Measurements from ENCODE around the gene ATAD3A.
"Not testable (repeated sequence)": the region's sequence is repeated elsewhere in the genome, so short reads cannot be mapped to it uniquely, and the experiment has no call there.

The ATAD3A gene

DNA sequence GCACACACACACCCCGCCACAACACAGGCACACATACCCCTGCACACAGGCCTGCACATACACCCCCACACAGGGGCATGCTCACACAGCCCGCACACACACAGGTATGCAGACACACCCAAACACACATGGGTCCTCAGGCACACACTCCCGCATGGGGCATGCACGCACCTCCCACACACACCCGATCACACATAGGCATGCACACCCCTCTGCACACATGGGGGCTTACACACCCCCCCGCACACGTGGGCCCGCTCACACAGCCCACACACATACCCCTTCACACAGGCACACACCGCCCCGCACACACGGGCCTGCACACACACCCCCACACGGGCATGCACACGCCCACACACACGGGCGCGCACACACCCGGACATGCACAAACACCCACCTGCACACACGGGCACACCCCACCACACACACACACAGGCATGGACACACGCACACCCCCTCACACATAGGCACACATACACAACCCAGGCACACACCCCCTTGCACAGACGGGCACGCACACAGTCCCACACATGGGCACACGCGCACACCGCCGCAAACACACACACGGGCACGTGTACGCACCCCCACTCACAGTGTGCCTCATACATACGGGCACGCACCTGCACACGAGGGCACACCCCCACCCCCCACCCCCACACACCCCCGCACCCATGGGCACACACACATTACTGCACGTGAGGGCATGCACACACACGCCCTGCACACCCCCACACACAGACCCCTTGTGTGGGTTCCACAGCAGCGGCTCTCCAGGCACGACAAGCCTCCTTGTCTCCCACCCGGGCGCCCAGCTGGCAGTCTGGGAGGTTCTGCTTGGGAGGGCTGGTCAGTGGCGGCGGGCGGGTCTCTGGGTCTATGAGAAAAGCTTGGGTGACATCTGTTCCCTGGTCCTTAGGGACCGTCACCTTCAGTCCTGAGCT lies 32.1 kb upstream of the ATAD3A start:
- H3K4me3 ChIP-seq (ENCODE audit: extremely low read depth, insufficient read depth, low read length, poor library complexity, severe bottlenecking): no peak overlapping the region
- H3K9me3 ChIP-seq (ENCODE audit: control insufficient read depth, low read length): no peaks in the 10 kb centered on the region
- 91 to 97% methylated on average over 8 to 21 of the region's 42 CpGs for WGBS, 2 experiments (ENCODE audit: insufficient coverage in 2 of 2)
- no peak overlapping the region for H3K27ac ChIP-seq (ENCODE audit: low read depth, low read length, severe bottlenecking)
- no peaks in the 10 kb centered on the region for H3K4me1 ChIP-seq (ENCODE audit: control insufficient read depth, insufficient read depth, low read length, poor library complexity, severe bottlenecking)
- peaks cover 65% of the 10 kb centered on the region for H3K36me3 ChIP-seq (ENCODE audit: control insufficient read depth, insufficient read depth, low read length)

DNA sequence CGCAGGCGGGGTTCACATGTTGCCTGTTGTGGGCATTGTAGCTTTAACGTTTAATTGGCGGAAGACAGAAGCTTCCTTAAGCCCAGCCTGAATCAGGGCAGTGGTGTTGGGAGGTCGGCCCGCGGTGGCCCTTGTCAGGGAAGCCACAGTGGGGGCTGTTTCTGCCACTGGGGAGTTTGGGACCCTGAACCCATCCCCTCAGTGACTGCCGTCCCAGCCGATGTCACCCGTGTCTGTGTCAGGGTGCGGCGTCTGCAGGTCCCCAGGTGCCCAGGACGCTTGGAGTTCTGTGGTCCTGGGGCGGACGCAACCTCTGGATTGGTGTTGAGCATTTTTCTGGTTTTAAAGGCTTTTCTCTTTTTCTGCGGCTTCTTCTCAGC lies 31.5 kb upstream of the ATAD3A start:
- H3K4me1 ChIP-seq (ENCODE audit: control insufficient read depth, insufficient read depth, low read length, poor library complexity, severe bottlenecking); H3K27ac ChIP-seq (ENCODE audit: low read depth, low read length, severe bottlenecking); H3K9me3 ChIP-seq (ENCODE audit: control insufficient read depth, low read length); H3K4me3 ChIP-seq (ENCODE audit: extremely low read depth, insufficient read depth, low read length, poor library complexity, severe bottlenecking): not testable (repeated sequence)
- H3K36me3 ChIP-seq (ENCODE audit: control insufficient read depth, insufficient read depth, low read length): peaks cover 66% of the 10 kb centered on the region
- 96 to 99% methylated on average over 7 to 15 of the region's 16 CpGs for WGBS, 2 experiments (ENCODE audit: insufficient coverage in 2 of 2)

DNA sequence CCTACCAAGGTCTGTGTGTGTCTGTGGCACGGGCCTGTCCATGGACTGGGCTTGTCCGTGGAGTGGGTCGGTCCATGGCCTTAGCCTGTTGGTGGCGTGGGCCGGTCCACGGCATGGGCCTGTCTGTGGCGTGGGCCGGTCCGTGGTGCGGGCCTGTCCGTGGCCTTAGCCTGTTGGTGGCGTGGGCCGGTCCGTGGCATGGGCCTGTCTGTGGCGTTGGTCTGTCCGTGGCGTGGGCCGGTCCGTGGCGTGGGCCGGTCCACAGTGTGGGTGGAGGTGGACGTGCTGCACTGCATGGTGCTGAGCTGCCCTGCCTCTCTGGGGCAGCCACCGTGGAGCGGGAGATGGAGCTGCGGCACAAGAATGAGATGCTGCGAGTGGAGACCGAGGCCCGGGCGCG lies 30.2 kb upstream of the ATAD3A start:
- WGBS, 2 experiments (ENCODE audit: insufficient coverage in 2 of 2): 97 to 99% methylated on average over 10 to 18 of the region's 30 CpGs
- not testable (repeated sequence) for H3K27ac ChIP-seq (ENCODE audit: low read depth, low read length, severe bottlenecking); H3K4me1 ChIP-seq (ENCODE audit: control insufficient read depth, insufficient read depth, low read length, poor library complexity, severe bottlenecking); H3K9me3 ChIP-seq (ENCODE audit: control insufficient read depth, low read length); H3K4me3 ChIP-seq (ENCODE audit: extremely low read depth, insufficient read depth, low read length, poor library complexity, severe bottlenecking)
- peaks cover 67% of the 10 kb centered on the region for H3K36me3 ChIP-seq (ENCODE audit: control insufficient read depth, insufficient read depth, low read length)

DNA sequence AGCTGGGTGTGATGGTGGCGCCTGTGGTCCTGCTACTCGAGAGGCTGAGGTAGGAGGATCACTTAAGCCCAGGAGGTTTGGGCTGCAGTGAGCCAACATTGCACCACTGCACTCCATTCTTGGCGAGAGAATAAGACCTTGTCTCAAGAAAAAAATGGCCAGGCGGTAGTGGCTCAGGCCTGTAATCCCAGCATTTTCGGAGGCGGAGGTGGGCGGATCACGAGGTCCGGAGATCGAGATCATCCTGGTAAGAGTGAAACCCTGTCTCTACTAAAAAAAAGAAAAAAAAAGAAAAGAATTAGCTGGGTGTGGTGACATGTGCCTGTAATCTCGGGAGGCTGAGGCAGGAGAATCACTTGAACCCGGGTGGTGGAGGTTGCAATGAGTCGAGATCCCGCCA lies 29.1 kb upstream of the ATAD3A start:
- Histone ChIP-seq H3K36me3 (ENCODE audit: control insufficient read depth, insufficient read depth, low read length) (peaks cover 67% of the 10 kb centered on the region), H3K27ac (ENCODE audit: low read depth, low read length, severe bottlenecking) (no peak overlapping the region), H3K4me1 (ENCODE audit: control insufficient read depth, insufficient read depth, low read length, poor library complexity, severe bottlenecking) (no peaks in the 10 kb centered on the region), H3K4me3 (ENCODE audit: extremely low read depth, insufficient read depth, low read length, poor library complexity, severe bottlenecking) (no peak overlapping the region), H3K9me3 (ENCODE audit: control insufficient read depth, low read length) (no peaks in the 10 kb centered on the region)
- 97 to 98% methylated on average over 13 to 14 of the region's 14 CpGs for WGBS, 2 experiments (ENCODE audit: insufficient coverage in 2 of 2)

DNA sequence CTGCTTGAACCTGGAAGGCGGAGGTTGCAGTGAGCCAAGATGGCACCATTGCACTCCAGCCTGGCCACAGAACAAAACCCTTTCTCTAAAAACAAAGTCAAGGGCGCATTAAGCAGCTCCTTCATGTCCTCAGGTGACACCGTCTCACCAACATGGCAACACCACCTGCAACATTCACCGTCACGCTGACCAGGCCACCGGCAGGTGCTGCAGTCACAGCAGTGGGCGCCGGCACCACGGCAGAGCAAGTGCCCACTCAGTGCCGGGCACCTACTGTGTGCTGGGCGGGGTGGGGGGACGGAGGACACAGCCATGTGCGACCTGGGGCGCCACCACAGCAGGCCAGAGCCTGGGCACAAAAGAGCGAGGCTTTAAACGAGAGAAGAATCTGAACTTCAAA lies 28.2 kb upstream of the ATAD3A start:
- H3K4me3 ChIP-seq (ENCODE audit: extremely low read depth, insufficient read depth, low read length, poor library complexity, severe bottlenecking): no peak overlapping the region
- no peaks in the 10 kb centered on the region for H3K4me1 ChIP-seq (ENCODE audit: control insufficient read depth, insufficient read depth, low read length, poor library complexity, severe bottlenecking)
- peaks cover 70% of the 10 kb centered on the region for H3K36me3 ChIP-seq (ENCODE audit: control insufficient read depth, insufficient read depth, low read length)
- H3K9me3 ChIP-seq (ENCODE audit: control insufficient read depth, low read length): no peaks in the 10 kb centered on the region
- no peak overlapping the region for H3K27ac ChIP-seq (ENCODE audit: low read depth, low read length, severe bottlenecking)
- 96 to 97% methylated on average over 15 to 16 of the region's 16 CpGs for WGBS, 2 experiments (ENCODE audit: insufficient coverage in 2 of 2)

DNA sequence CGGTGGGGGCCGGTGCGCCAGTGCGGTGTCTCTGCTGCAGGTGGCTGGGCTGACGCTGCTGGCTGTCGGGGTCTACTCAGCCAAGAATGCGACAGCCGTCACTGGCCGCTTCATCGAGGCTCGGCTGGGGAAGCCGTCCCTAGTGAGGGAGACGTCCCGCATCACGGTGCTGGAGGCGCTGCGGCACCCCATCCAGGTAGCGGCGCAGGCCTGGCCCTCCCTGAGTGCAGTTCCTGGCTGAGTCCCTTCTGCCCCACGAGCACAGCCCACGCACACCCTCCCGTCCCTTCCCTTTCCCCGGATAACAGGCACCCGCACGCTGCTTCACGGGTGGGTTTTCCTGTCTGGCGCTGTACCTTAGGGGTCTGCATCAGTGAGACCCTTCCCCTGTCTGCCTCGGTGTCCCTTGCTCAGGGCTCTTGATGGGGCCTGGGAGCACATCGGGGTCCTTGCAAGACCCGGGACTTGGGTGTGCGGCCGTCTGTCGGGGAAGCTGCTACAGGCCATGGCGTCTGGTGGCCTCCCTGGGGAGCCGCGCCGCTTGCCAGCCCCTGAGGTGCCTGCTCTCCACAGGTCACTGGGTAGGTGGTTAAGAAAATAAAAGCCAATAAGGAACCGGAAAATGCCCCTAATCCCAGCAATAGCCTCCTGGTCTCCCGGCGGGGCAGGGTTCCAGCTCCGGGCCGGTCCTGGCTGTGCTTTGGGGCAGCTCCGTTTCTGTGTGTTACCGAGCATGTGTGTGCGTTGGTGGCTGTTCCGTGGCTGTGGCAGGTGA lies 26.8 kb upstream of the ATAD3A start:
- H3K4me1 ChIP-seq (ENCODE audit: control insufficient read depth, insufficient read depth, low read length, poor library complexity, severe bottlenecking); H3K9me3 ChIP-seq (ENCODE audit: control insufficient read depth, low read length); H3K4me3 ChIP-seq (ENCODE audit: extremely low read depth, insufficient read depth, low read length, poor library complexity, severe bottlenecking); H3K27ac ChIP-seq (ENCODE audit: low read depth, low read length, severe bottlenecking): not testable (repeated sequence)
- 96 to 98% methylated on average over 23 to 31 of the region's 46 CpGs for WGBS, 2 experiments (ENCODE audit: insufficient coverage in 2 of 2)
- H3K36me3 ChIP-seq (ENCODE audit: control insufficient read depth, insufficient read depth, low read length): peaks cover 72% of the 10 kb centered on the region

DNA sequence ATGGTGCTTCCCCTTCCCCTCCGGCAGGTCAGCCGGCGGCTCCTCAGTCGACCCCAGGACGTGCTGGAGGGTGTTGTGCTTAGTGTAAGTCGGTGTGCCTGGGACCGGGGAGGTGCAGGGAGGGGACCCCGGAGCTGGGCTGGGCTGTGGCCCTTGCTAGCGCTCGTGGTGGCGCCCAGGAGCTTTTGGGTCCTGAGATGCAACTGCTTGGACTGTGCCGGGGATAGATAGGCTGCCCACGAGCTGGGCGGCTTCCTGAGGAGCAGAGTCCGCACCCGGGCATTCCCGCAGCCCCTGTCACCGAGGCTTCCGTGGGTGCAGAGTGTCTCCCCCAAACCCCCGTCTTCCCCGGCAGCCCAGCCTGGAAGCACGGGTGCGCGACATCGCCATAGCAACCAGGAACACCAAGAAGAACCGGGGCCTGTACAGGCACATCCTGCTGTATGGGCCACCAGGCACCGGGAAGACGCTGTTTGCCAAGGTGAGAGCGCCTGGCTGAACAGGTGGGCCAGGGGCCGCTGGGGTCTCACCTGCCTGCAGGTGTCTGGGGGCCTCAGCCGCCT lies 26.1 kb upstream of the ATAD3A start:
- WGBS, 2 experiments (ENCODE audit: insufficient coverage in 2 of 2): 97 to 98% methylated on average over 20 to 24 of the region's 31 CpGs

DNA sequence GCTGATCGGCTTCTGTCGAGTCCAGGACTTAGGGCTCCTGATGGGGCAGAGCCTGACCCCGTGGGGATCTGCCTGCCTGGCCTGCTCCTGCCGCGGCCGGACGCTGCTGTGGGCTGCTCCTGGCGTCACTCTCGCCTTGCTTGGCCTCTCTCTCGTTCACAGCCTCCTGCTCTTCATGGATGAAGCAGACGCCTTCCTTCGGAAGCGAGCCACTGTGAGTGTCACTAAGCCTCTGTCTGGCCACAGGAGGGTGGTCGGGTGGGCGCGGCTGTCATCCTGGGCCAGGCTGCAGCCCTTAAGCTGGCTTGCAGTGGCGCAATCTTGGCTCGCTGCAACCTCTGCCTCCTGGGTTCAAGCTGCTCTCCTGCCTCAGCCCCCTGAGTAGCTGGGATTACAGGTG lies 24.3 kb upstream of the ATAD3A start:
- peaks cover 14% of the 10 kb centered on the region for H3K9me3 ChIP-seq (ENCODE audit: control insufficient read depth, low read length)
- peaks cover 85% of the 10 kb centered on the region for H3K36me3 ChIP-seq (ENCODE audit: control insufficient read depth, insufficient read depth, low read length)
- H3K4me1 ChIP-seq (ENCODE audit: control insufficient read depth, insufficient read depth, low read length, poor library complexity, severe bottlenecking): no peaks in the 10 kb centered on the region
- WGBS, 2 experiments (ENCODE audit: insufficient coverage in 2 of 2): 97 to 98% methylated on average over 16 to 17 of the region's 18 CpGs
- H3K27ac ChIP-seq (ENCODE audit: low read depth, low read length, severe bottlenecking): no peak overlapping the region
- H3K4me3 ChIP-seq (ENCODE audit: extremely low read depth, insufficient read depth, low read length, poor library complexity, severe bottlenecking): no peak overlapping the region

More for the DNA sequence above, 26.1 kb upstream of the ATAD3A start:
- H3K4me3 ChIP-seq (ENCODE audit: extremely low read depth, insufficient read depth, low read length, poor library complexity, severe bottlenecking); H3K27ac ChIP-seq (ENCODE audit: low read depth, low read length, severe bottlenecking); H3K9me3 ChIP-seq (ENCODE audit: control insufficient read depth, low read length); H3K4me1 ChIP-seq (ENCODE audit: control insufficient read depth, insufficient read depth, low read length, poor library complexity, severe bottlenecking): not testable (repeated sequence)
- H3K36me3 ChIP-seq (ENCODE audit: control insufficient read depth, insufficient read depth, low read length): peaks cover 74% of the 10 kb centered on the region

DNA sequence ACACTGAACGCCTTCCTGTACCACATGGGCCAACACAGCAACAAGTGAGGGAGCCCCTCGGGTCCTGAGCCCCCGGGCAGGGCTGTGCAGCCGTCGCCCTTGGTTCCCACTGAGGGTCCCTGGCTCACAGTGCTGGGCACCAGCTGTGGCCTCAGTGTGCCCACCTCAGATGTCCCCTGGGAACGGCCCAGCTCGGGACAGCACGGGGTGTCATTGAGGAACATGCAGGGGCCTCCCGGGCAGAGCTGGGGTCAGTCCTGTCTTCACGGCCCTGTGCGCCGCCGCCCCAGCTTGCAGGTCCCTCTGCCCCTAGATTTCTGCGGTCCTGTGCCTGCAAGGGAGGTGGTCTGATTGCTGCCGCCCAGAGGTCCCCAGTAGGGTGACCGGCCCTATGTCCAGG lies 22.7 kb upstream of the ATAD3A start:
- Histone ChIP-seq H3K4me3 (ENCODE audit: extremely low read depth, insufficient read depth, low read length, poor library complexity, severe bottlenecking) (no peak overlapping the region), H3K36me3 (ENCODE audit: control insufficient read depth, insufficient read depth, low read length) (peaks cover 83% of the 10 kb centered on the region), H3K9me3 (ENCODE audit: control insufficient read depth, low read length) (peaks cover 14% of the 10 kb centered on the region), H3K27ac (ENCODE audit: low read depth, low read length, severe bottlenecking) (no peak overlapping the region), H3K4me1 (ENCODE audit: control insufficient read depth, insufficient read depth, low read length, poor library complexity, severe bottlenecking) (no peaks in the 10 kb centered on the region)
- 97 to 99% methylated on average over 14 to 15 of the region's 16 CpGs for WGBS, 2 experiments (ENCODE audit: insufficient coverage in 2 of 2)

DNA sequence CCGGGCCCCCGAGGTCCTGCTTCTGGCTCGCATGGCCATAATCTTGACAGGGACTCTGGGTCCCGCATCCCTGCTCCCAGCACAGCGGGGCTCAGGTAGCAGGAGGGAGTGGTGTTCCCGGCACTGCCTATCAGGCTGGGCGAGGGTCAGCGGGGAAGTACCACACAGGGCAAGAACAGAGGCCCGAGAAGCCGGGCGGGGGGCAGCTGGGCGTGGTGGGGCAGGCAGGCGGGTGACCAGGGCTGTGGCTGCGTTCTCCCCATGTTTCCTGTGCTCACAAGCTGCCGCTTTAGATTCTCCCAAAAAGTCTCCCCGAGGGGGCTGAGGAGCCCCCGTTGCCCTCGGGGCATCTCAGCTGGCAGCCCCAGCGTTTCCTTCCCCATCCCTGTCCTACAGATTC lies 22.1 kb upstream of the ATAD3A start:
- no peak overlapping the region for H3K4me3 ChIP-seq (ENCODE audit: extremely low read depth, insufficient read depth, low read length, poor library complexity, severe bottlenecking)
- H3K4me1 ChIP-seq (ENCODE audit: control insufficient read depth, insufficient read depth, low read length, poor library complexity, severe bottlenecking): no peaks in the 10 kb centered on the region
- no peak overlapping the region for H3K27ac ChIP-seq (ENCODE audit: low read depth, low read length, severe bottlenecking)
- peaks cover 80% of the 10 kb centered on the region for H3K36me3 ChIP-seq (ENCODE audit: control insufficient read depth, insufficient read depth, low read length)
- 95 to 97% methylated on average over 19 of the region's 19 CpGs for WGBS, 2 experiments (ENCODE audit: insufficient coverage in 2 of 2)
- H3K9me3 ChIP-seq (ENCODE audit: control insufficient read depth, low read length): peaks cover 14% of the 10 kb centered on the region
